Measurements from ENCODE around the gene STX8.

STX8 gene

GRCh38 chr17:9256751-9257629 is 318.6 kb downstream of the STX8 start:
- DNase-seq = no peak

DNA sequence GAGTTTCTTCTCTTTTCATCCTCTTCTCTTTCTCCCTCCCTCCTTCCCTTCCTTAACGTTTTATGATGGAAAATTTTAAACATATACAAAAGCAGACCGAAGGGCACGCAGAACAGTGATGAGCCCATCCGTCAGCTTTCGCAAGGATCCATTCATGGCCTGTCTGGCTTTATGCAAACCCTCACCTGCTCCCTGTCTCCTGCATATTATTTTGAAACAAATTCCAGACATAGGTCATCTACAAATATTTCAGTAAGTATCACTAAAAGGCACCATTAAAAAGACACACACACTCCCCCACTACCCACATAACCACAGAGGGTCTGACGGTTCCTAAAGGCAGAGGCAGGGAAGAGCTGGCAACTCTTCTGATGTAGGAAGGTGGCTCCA is 319.3 kb downstream of the STX8 start:
- DNase-seq = no peak

DNA sequence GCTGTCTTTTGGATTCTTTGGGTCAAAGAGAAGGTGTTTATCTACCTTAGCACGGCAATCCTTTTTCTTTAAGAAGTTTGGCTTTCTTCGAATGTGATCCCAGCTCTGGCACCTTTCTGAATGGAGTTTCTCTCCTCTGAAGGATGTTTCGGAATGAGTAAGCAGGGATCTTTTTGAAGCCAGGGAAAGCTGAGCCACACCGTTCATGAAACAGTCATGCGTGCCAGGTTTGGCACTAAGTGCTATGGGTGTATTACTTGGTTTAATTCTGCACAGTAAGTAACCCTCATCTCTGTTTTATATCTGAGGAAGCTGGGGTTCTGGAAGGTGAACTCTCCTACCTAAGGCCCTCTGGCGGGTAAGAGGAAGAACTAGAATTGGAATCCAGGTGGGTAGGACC is 319.8 kb downstream of the STX8 start:
- DNase-seq = no peak

GRCh38 chr17:9254841-9255240 is 320.8 kb downstream of the STX8 start:
- no peak for DNase-seq

DNA sequence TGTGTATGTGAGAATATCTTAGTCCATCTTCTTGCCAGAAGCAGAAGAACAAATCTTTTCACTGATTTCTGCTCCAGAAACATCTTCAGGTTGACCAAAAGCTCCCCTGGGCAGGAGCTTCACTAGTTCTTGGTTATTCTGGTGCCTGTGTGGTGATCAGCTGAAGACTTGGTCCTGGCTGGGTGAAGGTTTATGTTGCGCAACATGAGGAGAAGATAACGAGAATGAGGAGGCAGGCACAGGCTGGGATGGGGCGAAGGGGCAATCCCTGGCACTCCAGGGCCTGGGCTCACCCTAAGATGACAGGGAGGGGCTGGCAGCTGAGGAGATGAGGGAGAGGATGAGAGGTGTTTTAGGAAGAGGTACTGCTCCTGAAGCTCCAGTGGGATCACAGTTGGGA is 322.3 kb downstream of the STX8 start:
- DNase-seq = no peak

GRCh38 chr17:9251273-9251672 is 324.3 kb downstream of the STX8 start:
- no peak for DNase-seq

DNA sequence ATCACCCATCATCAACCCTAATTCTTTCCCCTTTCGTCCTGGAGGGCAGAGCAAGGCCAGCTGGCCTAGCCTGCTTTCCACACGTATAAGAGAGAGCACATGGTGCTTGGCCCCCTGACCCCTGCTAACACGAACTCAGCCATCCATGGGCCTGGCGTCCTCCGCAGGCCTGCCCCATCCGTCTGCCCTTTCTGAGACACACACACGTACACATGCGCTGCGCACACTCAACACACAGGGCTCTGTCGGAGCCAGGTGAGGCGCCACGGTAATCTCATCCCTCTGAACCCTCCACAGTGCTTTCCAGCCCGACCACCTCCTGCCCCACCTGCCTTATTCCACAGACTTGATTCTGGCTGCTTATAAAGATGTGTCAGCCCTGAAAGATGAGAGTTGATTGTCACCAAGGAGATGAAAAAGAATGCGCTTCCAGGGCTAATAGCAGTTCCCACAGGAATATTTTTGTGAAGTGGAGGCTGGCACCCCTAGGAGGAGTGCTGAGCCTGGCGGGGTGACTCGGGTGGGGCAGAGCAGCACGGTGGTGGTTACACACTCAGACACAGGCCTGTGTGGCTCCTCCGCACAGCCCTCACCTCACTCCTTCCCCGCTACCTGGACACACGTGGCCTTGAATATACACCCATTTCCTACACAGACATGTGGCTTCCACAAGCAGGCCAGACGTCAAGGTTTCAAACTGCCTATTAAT is 326.2 kb downstream of the STX8 start:
- DNase-seq = no peak

GRCh38 chr17:9247401-9247938 is 328.1 kb downstream of the STX8 start:
- DNase-seq = no peak

GRCh38 chr17:9244066-9245052 is 331.3 kb downstream of the STX8 start:
- no peak for DNase-seq

DNA sequence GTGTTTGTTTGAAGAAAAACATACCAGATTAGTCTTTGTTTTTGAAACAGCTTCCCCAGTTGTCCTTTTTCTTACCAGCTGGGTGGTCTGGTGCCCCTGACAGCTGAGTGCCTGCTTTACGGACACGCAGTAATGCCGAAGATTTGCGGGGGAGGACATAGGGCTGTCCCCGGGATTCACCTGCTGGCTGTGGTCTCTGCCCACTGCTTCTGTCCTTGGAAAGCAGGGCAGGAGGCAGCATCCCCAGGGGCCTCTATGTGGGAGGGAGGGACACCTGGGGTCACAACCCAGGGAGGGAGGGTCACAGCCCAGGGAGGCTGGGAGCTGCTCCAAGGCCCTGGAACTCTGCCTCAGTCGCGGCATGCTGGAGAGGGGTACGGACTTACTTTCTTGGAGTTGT is 332.6 kb downstream of the STX8 start:
- no peak for DNase-seq

- no peak for DNase-seq
Measured at GRCh38 chr17:9242497-9242881, 333.1 kb downstream of the STX8 start.

DNA sequence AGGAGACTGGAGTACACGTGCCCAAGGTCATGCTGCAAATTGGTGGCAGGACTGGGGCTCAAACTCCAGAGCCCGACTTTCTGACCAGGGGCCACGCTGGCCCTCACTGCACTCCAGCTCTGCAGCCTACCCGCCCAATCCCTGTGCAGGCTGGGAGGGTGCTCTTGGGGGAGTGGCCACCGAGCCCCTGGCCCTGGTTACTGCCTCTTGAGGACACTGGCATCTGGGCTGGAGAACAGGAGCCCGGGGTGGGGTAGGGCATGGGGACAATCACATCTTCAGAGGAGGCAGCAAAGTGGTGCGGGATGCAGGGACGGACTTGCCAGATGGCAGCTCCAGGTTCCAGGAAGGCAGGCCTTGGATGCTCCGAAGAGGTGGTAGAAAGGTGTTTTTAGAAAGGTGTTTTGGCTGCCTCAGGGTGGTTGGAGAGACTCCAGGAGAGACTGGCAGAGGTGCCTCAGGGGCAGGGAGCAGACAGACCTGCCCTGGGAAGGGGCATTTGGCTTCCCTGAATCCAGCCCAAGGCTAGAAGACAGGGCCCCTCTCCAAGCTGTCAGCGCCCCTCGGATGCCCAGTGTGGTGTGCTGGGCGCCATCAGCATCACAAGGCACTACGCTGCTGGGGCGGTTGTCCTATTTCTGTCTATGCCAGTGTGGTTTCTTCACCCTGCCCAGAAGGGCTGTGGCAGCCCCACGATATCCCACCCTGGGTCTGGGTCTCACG is 333.7 kb downstream of the STX8 start:
- no peak for DNase-seq

DNA sequence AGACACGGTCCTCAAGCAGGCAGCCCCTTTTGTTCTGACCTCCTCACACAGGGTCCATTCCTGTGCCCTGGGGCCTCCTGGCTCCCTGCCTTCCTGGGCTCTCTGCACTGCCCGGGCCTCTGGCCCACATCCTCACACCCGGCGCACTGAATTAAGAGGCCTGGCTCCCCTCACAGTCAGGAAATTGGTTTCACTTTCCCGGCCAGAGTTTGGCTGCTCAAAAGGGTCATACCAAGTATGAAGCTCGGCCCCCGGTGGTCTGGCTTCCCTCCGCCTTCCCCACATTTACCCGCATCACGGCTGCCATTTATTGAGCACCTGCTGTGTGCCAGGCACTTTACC is 334.3 kb downstream of the STX8 start:
- no peak for DNase-seq

- DNase-seq = no peak
Measured at GRCh38 chr17:9240659-9241370, 334.8 kb downstream of the STX8 start.

- peak; percentile 70 for DNase-seq
Measured at GRCh38 chr17:9239793-9240658, 335.6 kb downstream of the STX8 start.

GRCh38 chr17:9239246-9239792 is 336.3 kb downstream of the STX8 start:
- DNase-seq = no peak

- DNase-seq = no peak
Measured at GRCh38 chr17:9238340-9239245, 337.0 kb downstream of the STX8 start.

DNA sequence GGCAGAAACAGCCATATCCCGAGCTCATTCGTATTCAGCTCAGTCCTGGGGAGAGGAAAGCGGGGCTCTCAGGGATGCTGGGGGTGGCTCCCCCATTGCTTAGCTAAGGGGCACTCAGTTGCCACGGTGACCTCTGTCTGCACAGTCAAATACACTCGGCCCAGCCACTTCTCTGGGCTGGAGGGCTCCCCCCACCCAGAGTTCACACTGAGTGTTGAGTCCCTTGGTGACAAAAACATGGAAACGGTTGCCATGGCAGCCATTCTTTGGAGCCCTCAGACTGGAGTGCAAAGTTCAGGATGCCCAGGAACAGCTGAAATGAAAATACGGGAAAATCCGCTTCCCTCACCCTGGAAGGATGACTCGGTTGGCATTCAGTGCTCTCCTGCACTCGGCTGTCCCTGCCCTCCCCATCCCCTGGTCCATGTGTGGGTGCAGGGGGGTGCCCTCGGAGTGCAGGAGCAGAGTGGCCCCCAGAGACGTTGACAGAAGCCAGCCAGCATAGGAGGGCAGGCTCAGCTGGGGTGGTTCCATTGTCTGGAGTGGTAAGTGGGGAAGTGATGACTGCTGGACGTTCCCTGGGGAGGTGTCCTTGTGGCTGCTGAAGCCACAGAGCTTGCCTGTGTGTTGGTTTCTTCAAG is 337.8 kb downstream of the STX8 start:
- no peak for DNase-seq

DNA sequence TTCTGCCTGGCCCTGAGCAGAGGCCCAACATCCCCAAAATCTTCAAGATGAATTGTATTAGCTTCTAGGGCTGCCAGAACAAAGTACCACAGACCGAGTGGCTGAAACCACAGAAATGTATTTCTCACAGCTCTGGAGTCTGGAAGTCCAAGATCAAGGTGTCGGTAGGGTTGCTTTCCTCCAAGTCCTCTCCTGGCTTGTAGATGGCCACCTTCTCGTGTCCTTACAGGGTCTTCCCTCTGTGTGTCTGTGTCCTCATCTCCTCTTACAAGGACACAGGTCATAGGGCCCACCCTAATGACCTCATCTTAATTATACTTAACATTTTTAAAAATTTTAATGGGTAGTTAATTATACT is 338.6 kb downstream of the STX8 start:
- no peak for DNase-seq

Measured in CD4-positive, alpha-beta T cell treated with Interleukin-4 for 4 hours (primary cell).